ENCODE data around the gene ADAM12. TPM values are rescaled to one million over a fixed set of nuclear protein-coding genes. Genes with fewer than 3 reads are reported as not detected.

The ADAM12 gene
- total RNA-seq, 1 donor from 2014 or later = 41.7 TPM

GRCh38 chr10:126080879-126081411 lies 307.3 kb downstream of the ADAM12 start:
- H3K27ac Mint-ChIP-seq (ENCODE audit: unreplicated experiment) = peak overlapping the region; percentile 84
- peaks cover 6% of the 10 kb centered on the region for H3K9me3 Mint-ChIP-seq (ENCODE audit: unreplicated experiment)
- H3K36me3 Mint-ChIP-seq (ENCODE audit: unreplicated experiment) = no peaks in the 10 kb centered on the region
- no peak for DNase-seq (ENCODE audit: extremely low spot score, unreplicated experiment)
- no peak overlapping the region for H3K4me3 Mint-ChIP-seq (ENCODE audit: unreplicated experiment)
- H3K4me1 Mint-ChIP-seq (ENCODE audit: unreplicated experiment) = peaks cover 18% of the 10 kb centered on the region
- H3K27me3 Mint-ChIP-seq (ENCODE audit: unreplicated experiment) = no peaks in the 10 kb centered on the region
- no peak for TF ChIP-seq CTCF (IDR thresholded peaks at IDR 0.05)

- Mint-ChIP-seq H3K4me3 (ENCODE audit: unreplicated experiment) (no peak overlapping the region), H3K4me1 (ENCODE audit: unreplicated experiment) (peaks cover 18% of the 10 kb centered on the region), H3K9me3 (ENCODE audit: unreplicated experiment) (peaks cover 6% of the 10 kb centered on the region), H3K27me3 (ENCODE audit: unreplicated experiment) (no peaks in the 10 kb centered on the region), H3K36me3 (ENCODE audit: unreplicated experiment) (no peaks in the 10 kb centered on the region), H3K27ac (ENCODE audit: unreplicated experiment) (peak overlapping the region; percentile 84)
- no peak for TF ChIP-seq CTCF (IDR thresholded peaks at IDR 0.05)
- DNase-seq (ENCODE audit: extremely low spot score, unreplicated experiment) = no peak
Observed at GRCh38 chr10:126080291-126080825, 307.9 kb downstream of the ADAM12 start.

GRCh38 chr10:126075009-126075408 lies 313.3 kb downstream of the ADAM12 start:
- H3K36me3 Mint-ChIP-seq (ENCODE audit: unreplicated experiment) = no peaks in the 10 kb centered on the region
- no peak overlapping the region for H3K4me3 Mint-ChIP-seq (ENCODE audit: unreplicated experiment)
- peaks cover 6% of the 10 kb centered on the region for H3K9me3 Mint-ChIP-seq (ENCODE audit: unreplicated experiment)
- H3K27ac Mint-ChIP-seq (ENCODE audit: unreplicated experiment) = no peak overlapping the region
- no peak for DNase-seq (ENCODE audit: extremely low spot score, unreplicated experiment)
- H3K4me1 Mint-ChIP-seq (ENCODE audit: unreplicated experiment) = peaks cover 4% of the 10 kb centered on the region
- TF ChIP-seq CTCF (IDR thresholded peaks at IDR 0.05) = no peak
- no peaks in the 10 kb centered on the region for H3K27me3 Mint-ChIP-seq (ENCODE audit: unreplicated experiment)

- DNase-seq (ENCODE audit: extremely low spot score, unreplicated experiment) = no peak
- H3K4me1 Mint-ChIP-seq (ENCODE audit: unreplicated experiment) = peaks cover 2% of the 10 kb centered on the region
- H3K36me3 Mint-ChIP-seq (ENCODE audit: unreplicated experiment) = peaks cover 5% of the 10 kb centered on the region
- peaks cover 6% of the 10 kb centered on the region for H3K9me3 Mint-ChIP-seq (ENCODE audit: unreplicated experiment)
- H3K4me3 Mint-ChIP-seq (ENCODE audit: unreplicated experiment) = no peak overlapping the region
- no peaks in the 10 kb centered on the region for H3K27me3 Mint-ChIP-seq (ENCODE audit: unreplicated experiment)
- no peak overlapping the region for H3K27ac Mint-ChIP-seq (ENCODE audit: unreplicated experiment)
- TF ChIP-seq CTCF (IDR thresholded peaks at IDR 0.05) = no peak
Observed at GRCh38 chr10:126074291-126074690, 314.0 kb downstream of the ADAM12 start.

- DNase-seq (ENCODE audit: extremely low spot score, unreplicated experiment) = no peak
- TF ChIP-seq CTCF (IDR thresholded peaks at IDR 0.05) = no peak
- no peak overlapping the region for H3K27ac Mint-ChIP-seq (ENCODE audit: unreplicated experiment)
- peaks cover 6% of the 10 kb centered on the region for H3K36me3 Mint-ChIP-seq (ENCODE audit: unreplicated experiment)
- H3K4me3 Mint-ChIP-seq (ENCODE audit: unreplicated experiment) = no peak overlapping the region
- peaks cover 2% of the 10 kb centered on the region for H3K4me1 Mint-ChIP-seq (ENCODE audit: unreplicated experiment)
- peaks cover 6% of the 10 kb centered on the region for H3K9me3 Mint-ChIP-seq (ENCODE audit: unreplicated experiment)
- H3K27me3 Mint-ChIP-seq (ENCODE audit: unreplicated experiment) = no peaks in the 10 kb centered on the region
Observed at GRCh38 chr10:126073606-126074005, 314.7 kb downstream of the ADAM12 start.

All from osteocyte (in vitro differentiated cells).